H9 (cell line): ENCODE data around the gene PRR12. TPM values are rescaled to one million over a fixed set of nuclear protein-coding genes. Genes with fewer than 3 reads are reported as not detected.

Experiments
- DNase-seq: peaks from one replicate; pipeline ENCODE4 v3.0.0-alpha.2; 2017
- H2AFZ ChIP-seq: one replicate; pipeline ENCODE4 v1.6.1; 2013; ENCODE audit warnings: mild to moderate bottlenecking, low read length, control low read depth, moderate library complexity
- H2AK5ac ChIP-seq: 2 replicates; pipeline ENCODE4 v1.6.1; 2013; ENCODE audit warnings: low read length, control low read depth, mixed read lengths; ENCODE audit not compliant: insufficient read length
- H2BK120ac ChIP-seq: one replicate; pipeline ENCODE4 v1.6.1; 2013; ENCODE audit warnings: low read depth, mild to moderate bottlenecking, low read length, control low read depth, inconsistent platforms; ENCODE audit not compliant: poor library complexity, severe bottlenecking
- H2BK12ac ChIP-seq: 2 replicates; pipeline ENCODE4 v1.6.1; 2013; ENCODE audit warnings: low read length, control low read depth, mixed read lengths, low read depth; ENCODE audit not compliant: insufficient read length
- H2BK15ac ChIP-seq: 2 replicates; pipeline ENCODE4 v1.6.1; 2013; ENCODE audit warnings: low read depth, low read length, control low read depth
- H2BK20ac ChIP-seq: one replicate; pipeline ENCODE4 v1.6.1; 2013; ENCODE audit warnings: low read depth, mild to moderate bottlenecking, low read length, control low read depth, inconsistent platforms; ENCODE audit not compliant: poor library complexity, severe bottlenecking
- H2BK5ac ChIP-seq: 2 replicates; pipeline ENCODE4 v1.6.1; 2013; ENCODE audit warnings: low read length, control low read depth, mixed read lengths; ENCODE audit not compliant: insufficient read length
- H3K14ac ChIP-seq: 2 replicates; pipeline ENCODE4 v1.6.1; 2013; ENCODE audit warnings: low read length, control low read depth; ENCODE audit not compliant: insufficient read depth
- H3K18ac ChIP-seq: 2 replicates; pipeline ENCODE4 v1.6.1; 2013; ENCODE audit warnings: low read depth, mild to moderate bottlenecking, mixed read lengths, low read length, control low read depth; ENCODE audit not compliant: insufficient read length
- H3K23ac ChIP-seq: 2 replicates; pipeline ENCODE4 v1.6.1; 2013; ENCODE audit warnings: low read length, control low read depth, mixed read lengths, low read depth; ENCODE audit not compliant: insufficient read length
- H3K23me2 ChIP-seq: 2 replicates; pipeline ENCODE4 v1.6.1; 2013; ENCODE audit warnings: low read depth, mild to moderate bottlenecking, mixed read lengths, low read length, control low read depth; ENCODE audit not compliant: insufficient read length, poor library complexity, severe bottlenecking
- H3K27ac ChIP-seq: 2 replicates; pipeline ENCODE4 v1.5.1; 2013; ENCODE audit warnings: low read length, control low read depth, mixed read lengths, low read depth; ENCODE audit not compliant: insufficient read length
- H3K27me3 ChIP-seq: 2 replicates; pipeline ENCODE4 v1.6.1; 2013; ENCODE audit warnings: low read length, control low read depth, inconsistent platforms; ENCODE audit not compliant: insufficient read depth
- H3K4ac ChIP-seq: 2 replicates; pipeline ENCODE4 v1.6.1; 2013; ENCODE audit warnings: low read depth, mild to moderate bottlenecking, control low read depth, inconsistent platforms, low read length, moderate library complexity
- H3K4me1 ChIP-seq: 2 replicates; pipeline ENCODE4 v1.6.1; 2013; ENCODE audit warnings: low read length, control low read depth, inconsistent platforms; ENCODE audit not compliant: insufficient read depth
- H3K4me2 ChIP-seq: 2 replicates; pipeline ENCODE4 v1.6.1; 2013; ENCODE audit warnings: low read length, control low read depth, mixed read lengths; ENCODE audit not compliant: insufficient read length, insufficient read depth
- H3K56ac ChIP-seq: 2 replicates; pipeline ENCODE4 v1.6.1; 2013; ENCODE audit warnings: low read depth, mild to moderate bottlenecking, mixed read lengths, low read length, control low read depth; ENCODE audit not compliant: insufficient read length
- H3K79me1 ChIP-seq: 2 replicates; pipeline ENCODE4 v1.6.1; 2013; ENCODE audit warnings: low read depth, mild to moderate bottlenecking, moderate library complexity, low read length, control low read depth, inconsistent platforms; ENCODE audit not compliant: insufficient read depth, poor library complexity, severe bottlenecking
- H3K79me2 ChIP-seq: 2 replicates; pipeline ENCODE4 v1.6.1; 2013; ENCODE audit warnings: low read length, control low read depth, inconsistent platforms; ENCODE audit not compliant: insufficient read depth
- H3K9ac ChIP-seq: 2 replicates; pipeline ENCODE4 v1.6.1; 2013; ENCODE audit warnings: low read length, control low read depth, mixed read lengths; ENCODE audit not compliant: insufficient read length; ENCODE audit errors: extremely low read depth
- H3K9me3 ChIP-seq: one replicate; pipeline ENCODE4 v1.6.1; 2013; ENCODE audit warnings: low read depth, low read length, inconsistent platforms; ENCODE audit not compliant: control insufficient read depth
- H3T11ph ChIP-seq: one replicate; pipeline ENCODE4 v1.6.1; 2013; ENCODE audit warnings: mild to moderate bottlenecking, low read length, control low read depth, inconsistent platforms
- H4K20me1 ChIP-seq: one replicate; pipeline ENCODE4 v1.6.1; 2013; ENCODE audit not compliant: control insufficient read depth, insufficient read length, insufficient read depth
- H4K5ac ChIP-seq: 2 replicates; pipeline ENCODE4 v1.6.1; 2013; ENCODE audit warnings: low read depth, mild to moderate bottlenecking, mixed read lengths, low read length, control low read depth; ENCODE audit not compliant: insufficient read length
- H4K8ac ChIP-seq: replicated peaks from 2 replicates; pipeline ENCODE4 v1.6.1; 2013; ENCODE audit warnings: low read length, control low read depth, mixed read lengths, low read depth; ENCODE audit not compliant: insufficient read length
- H4K91ac ChIP-seq: 2 replicates; pipeline ENCODE4 v1.6.1; 2013; ENCODE audit warnings: low read depth, mild to moderate bottlenecking, moderate library complexity, mixed read lengths, low read length, control low read depth; ENCODE audit not compliant: insufficient read length
- H3K27ac Mint-ChIP-seq, 3 experiments: 2 replicates in 2 of 3; 3 replicates in 1 of 3; pipeline ENCODE4 v1.8.0; 2020 to 2021; ENCODE audit warnings: mixed read lengths in 3 of 3, mild to moderate bottlenecking in 1 of 3, moderate library complexity in 1 of 3
- H3K27me3 Mint-ChIP-seq: 2 replicates; pipeline ENCODE4 v1.8.0; 2021; ENCODE audit warnings: low read depth, mild to moderate bottlenecking, moderate library complexity, mixed read lengths
- H3K36me3 Mint-ChIP-seq, 3 experiments: 2 replicates in 2 of 3; 3 replicates in 1 of 3; pipeline ENCODE4 v1.8.0; 2020 to 2021; ENCODE audit warnings: low read depth in 3 of 3, mixed read lengths in 3 of 3; ENCODE audit not compliant: insufficient read depth in 1 of 3
- H3K4me1 Mint-ChIP-seq, 2 experiments: 2 replicates each; pipeline ENCODE4 v1.8.0; 2020; ENCODE audit warnings: mixed read lengths in 2 of 2
- H3K4me3 Mint-ChIP-seq, 2 experiments: 2 replicates in 1 of 2; 3 replicates in 1 of 2; pipeline ENCODE4 v1.8.0; 2020 to 2021; ENCODE audit warnings: mild to moderate bottlenecking in 2 of 2, mixed read lengths in 2 of 2, moderate library complexity in 1 of 2
- H3K9me3 Mint-ChIP-seq, 2 experiments: 2 replicates in 1 of 2; 3 replicates in 1 of 2; pipeline ENCODE4 v1.8.0; 2020; ENCODE audit warnings: mild to moderate bottlenecking in 2 of 2, mixed read lengths in 2 of 2, moderate library complexity in 1 of 2
- WGBS: extraction: QIAGEN DNeasy Blood & Tissue Kit; methylation state at CpG from one replicate; pipeline ENCODE4 v1.1.7; 2013; ENCODE audit warnings: missing lambda C conversion rate, low lambda C conversion rate, mixed read lengths; ENCODE audit not compliant: insufficient read length; ENCODE audit errors: extremely low coverage; 5-methylcytosine and 5-hydroxymethylcytosine counted together
- total RNA-seq: library from RNA; stranded (reverse); gene quantifications from 2 replicates; pipeline ENCODE4 v1.2.1, GENCODE V29; 2021
- TF ChIP-seq, protein P1 (sequence below): fragments of 200-600 bp; sonication (generic); conservative IDR thresholded peaks from 3 replicates; pipeline ENCODE4 v1.8.0; 2021; ENCODE audit warnings: antibody characterized with exemption, mild to moderate bottlenecking

PRR12 gene
- total RNA-seq, 1 experiment from 2014 or later = 65.9 TPM

DNA sequence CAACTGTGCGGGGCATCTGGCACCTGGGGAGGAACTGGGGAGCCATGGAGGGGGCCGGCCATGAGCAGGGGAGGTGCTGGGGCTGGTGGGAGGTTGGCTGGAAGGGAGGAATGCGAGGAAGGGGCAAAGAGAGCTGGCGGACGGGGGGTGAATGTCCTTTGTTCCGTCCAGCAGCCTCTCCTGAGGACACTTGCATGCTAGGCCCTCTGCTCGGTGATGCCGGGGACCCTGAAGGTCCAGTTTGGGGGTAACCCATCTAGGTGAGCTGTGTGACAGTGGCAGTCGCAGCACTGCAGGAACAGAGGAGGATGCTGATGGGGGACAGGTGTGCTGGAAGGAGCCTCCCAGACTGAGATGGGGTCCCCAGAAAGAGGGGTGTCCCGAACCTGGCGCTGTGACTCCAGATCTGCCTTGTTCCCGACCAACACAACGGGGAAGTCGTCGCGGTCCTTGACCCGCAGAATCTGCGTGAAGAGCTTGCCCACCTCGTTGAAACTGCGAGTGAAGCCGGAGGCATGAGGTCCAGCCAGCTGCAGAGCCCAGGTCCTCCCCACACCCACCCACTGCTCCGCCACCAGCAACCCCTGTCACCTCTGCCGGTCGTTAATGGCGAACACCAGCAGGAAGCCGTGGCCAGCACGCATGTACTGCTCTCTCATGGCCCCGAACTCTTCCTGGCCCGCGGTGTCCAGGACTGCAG is 45.4 kb downstream of the PRR12 start:
- Mint-ChIP-seq H3K36me3 (no peaks in the 10 kb centered on the region), H3K9me3 (no peaks in the 10 kb centered on the region; a peak in 1 of 5 replicates), H3K4me3 (no peak overlapping the region; a peak in 1 of 5 replicates), H3K27ac (peak overlapping the region in 1 of 3 experiments; percentile 18; a peak in 3 of 7 replicates), H3K4me1 (peaks cover 40 to 50% of the 10 kb centered on the region in 2 experiments), H3K27me3 (peaks cover 25% of the 10 kb centered on the region)
- no peak overlapping the region for H2AFZ ChIP-seq
- no peak overlapping the region for H2BK5ac ChIP-seq
- no peak overlapping the region for H4K5ac ChIP-seq
- no peak overlapping the region for H2BK12ac ChIP-seq
- no peak for DNase-seq
- H4K20me1 ChIP-seq = no peaks in the 10 kb centered on the region
- H3K27me3 ChIP-seq = no peaks in the 10 kb centered on the region
- no peak overlapping the region for H3K18ac ChIP-seq
- no peak overlapping the region for H3K9ac ChIP-seq
- TF ChIP-seq, protein P1, sequence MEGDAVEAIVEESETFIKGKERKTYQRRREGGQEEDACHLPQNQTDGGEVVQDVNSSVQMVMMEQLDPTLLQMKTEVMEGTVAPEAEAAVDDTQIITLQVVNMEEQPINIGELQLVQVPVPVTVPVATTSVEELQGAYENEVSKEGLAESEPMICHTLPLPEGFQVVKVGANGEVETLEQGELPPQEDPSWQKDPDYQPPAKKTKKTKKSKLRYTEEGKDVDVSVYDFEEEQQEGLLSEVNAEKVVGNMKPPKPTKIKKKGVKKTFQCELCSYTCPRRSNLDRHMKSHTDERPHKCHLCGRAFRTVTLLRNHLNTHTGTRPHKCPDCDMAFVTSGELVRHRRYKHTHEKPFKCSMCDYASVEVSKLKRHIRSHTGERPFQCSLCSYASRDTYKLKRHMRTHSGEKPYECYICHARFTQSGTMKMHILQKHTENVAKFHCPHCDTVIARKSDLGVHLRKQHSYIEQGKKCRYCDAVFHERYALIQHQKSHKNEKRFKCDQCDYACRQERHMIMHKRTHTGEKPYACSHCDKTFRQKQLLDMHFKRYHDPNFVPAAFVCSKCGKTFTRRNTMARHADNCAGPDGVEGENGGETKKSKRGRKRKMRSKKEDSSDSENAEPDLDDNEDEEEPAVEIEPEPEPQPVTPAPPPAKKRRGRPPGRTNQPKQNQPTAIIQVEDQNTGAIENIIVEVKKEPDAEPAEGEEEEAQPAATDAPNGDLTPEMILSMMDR = no peak
- peaks cover 13% of the 10 kb centered on the region for H3K23me2 ChIP-seq
- no peak overlapping the region for H2BK20ac ChIP-seq
- no peaks in the 10 kb centered on the region for H3K79me2 ChIP-seq
- no peak overlapping the region for H3K27ac ChIP-seq
- no peak overlapping the region for H3K56ac ChIP-seq
- H3K4me1 ChIP-seq = no peaks in the 10 kb centered on the region; the same call in 1 of the 2 replicates
- no peak overlapping the region for H2BK120ac ChIP-seq
- H4K8ac ChIP-seq = no peak overlapping the region
- H3K4ac ChIP-seq = no peak overlapping the region
- no peak overlapping the region for H3K14ac ChIP-seq
- H3K23ac ChIP-seq = no peak overlapping the region
- no CpG with 5 or more reads among the region's 30 CpGs for WGBS
- H2BK15ac ChIP-seq = no peak overlapping the region
- H3T11ph ChIP-seq = no peak overlapping the region
- no peaks in the 10 kb centered on the region for H3K79me1 ChIP-seq
- no peak overlapping the region for H2AK5ac ChIP-seq
- H4K91ac ChIP-seq = no peak overlapping the region
- H3K9me3 ChIP-seq = no peaks in the 10 kb centered on the region
- no peak overlapping the region for H3K4me2 ChIP-seq
